HCT116 (cell line): ENCODE measurements around the gene CYGB. TPM values are rescaled to one million over a fixed set of nuclear protein-coding genes. Genes with fewer than 3 reads are reported as not detected.

ENCODE experiments used
- ATAC-seq: fragments of 200-7000 bp; cut with Tn5 transposase; 2 replicates; pipeline ENCODE4 v1.9.1; 2020; ENCODE audit warnings: mild to moderate bottlenecking, moderate library complexity
- BruUV-seq: library from RNA; stranded (reverse); fragments of 400-500 nt; replicated peaks from 2 replicates; lab custom pipeline; 2021; lab: Mats Ljungman, UMichigan
- CTCF ChIA-PET: fragments of 300-600 bp; sonication (Branson Sonifier 250); formaldehyde crosslinking; loops from one replicate; lab custom pipeline; 2021; ENCODE audit warnings: antibody characterized with exemption; lab: Charles Lee
- POLR2A ChIA-PET: fragments of 300-600, 350-600 bp; sonication (Branson Sonifier 250); formaldehyde crosslinking; loops from one replicate; lab custom pipeline; 2021; ENCODE audit warnings: antibody characterized with exemption; lab: Charles Lee
- RAD21 ChIA-PET, 2 experiments: fragments of 300-600 bp; sonication (Branson Sonifier 250); formaldehyde crosslinking; loops; one replicate each; lab custom pipeline; 2023; ENCODE audit warnings: low total read pairs in 2 of 2; ENCODE audit not compliant: uncharacterized antibody in 2 of 2, unreplicated experiment in 2 of 2, low non-redundant PET in 1 of 2; lab: Charles Lee
- DNase-seq: peaks from one replicate; pipeline ENCODE4 v3.0.0-alpha.2; 2010; ENCODE audit warnings: low read depth, low spot score
- H2AFZ ChIP-seq: fragments of 200-600 bp; shearing (Covaris generic), sonication (generic); 2 replicates; pipeline ENCODE4 v1.6.1; 2017; ENCODE audit warnings: low read depth, mixed run types, mixed read lengths, antibody characterized with exemption, low read length; ENCODE audit not compliant: poor library complexity, severe bottlenecking
- H3K27ac ChIP-seq: 2 replicates; pipeline ENCODE4 v1.5.1; 2012; ENCODE audit warnings: low read depth, low read length
- H3K27me3 ChIP-seq: fragments of 200-600 bp; sonication (generic); 2 replicates; pipeline ENCODE4 v1.6.1; 2016; ENCODE audit warnings: mixed run types, low read length, mixed read lengths; ENCODE audit not compliant: insufficient read depth
- H3K36me3 ChIP-seq, 2 experiments: fragments of 200-500 bp in 1 of 2; fragments of 200-600 bp in 1 of 2; sonication (Bioruptor generic) in 1 of 2; sonication (generic) in 1 of 2; 2 replicates each; pipeline versions ENCODE4 v1.5.1 to v1.6.1; 2014 to 2016; ENCODE audit warnings: low read length in 2 of 2, inconsistent platforms in 1 of 2, mixed read lengths in 1 of 2, mixed run types in 1 of 2; ENCODE audit not compliant: insufficient read depth in 2 of 2, control insufficient read depth in 1 of 2
- H3K4me1 ChIP-seq, 2 experiments: fragments of 200-600 bp in 1 of 2; sonication (generic) in 1 of 2; 2 replicates each; pipeline versions ENCODE4 v1.5.1 to v1.6.1; 2012 to 2017; ENCODE audit warnings: low read length in 2 of 2, inconsistent platforms in 1 of 2, mild to moderate bottlenecking in 1 of 2, mixed read lengths in 1 of 2, mixed run types in 1 of 2, moderate library complexity in 1 of 2; ENCODE audit not compliant: insufficient read depth in 2 of 2, control insufficient read depth in 1 of 2
- H3K4me2 ChIP-seq: fragments of 200-600 bp; sonication (generic); 2 replicates; pipeline ENCODE4 v1.6.1; 2017; ENCODE audit warnings: mixed run types, low read length, mixed read lengths
- H3K4me3 ChIP-seq, 2 experiments: fragments of 200-600 bp in 1 of 2; sonication (generic) in 1 of 2; replicated peaks in 1 of 2; 2 replicates each; pipeline ENCODE4 v1.5.1; 2011 to 2016; ENCODE audit warnings: low read length in 2 of 2, control low read depth in 1 of 2, low read depth in 1 of 2, mild to moderate bottlenecking in 1 of 2, mixed read lengths in 1 of 2, mixed run types in 1 of 2
- H3K79me2 ChIP-seq: fragments of 200-600 bp; sonication (generic); 2 replicates; pipeline ENCODE4 v1.6.1; 2017; ENCODE audit warnings: mild to moderate bottlenecking, mixed run types, low read length, moderate library complexity, mixed read lengths; ENCODE audit not compliant: insufficient read depth
- H3K9ac ChIP-seq: fragments of 200-600 bp; sonication (generic); 2 replicates; pipeline ENCODE4 v1.6.1; 2016; ENCODE audit warnings: low read length, mixed read lengths
- H3K9me2 ChIP-seq: fragments of 200-600 bp; sonication (generic), shearing (Covaris generic); 2 replicates; pipeline ENCODE4 v1.6.1; 2017; ENCODE audit warnings: mixed run types, mild to moderate bottlenecking, moderate library complexity; ENCODE audit not compliant: insufficient read depth
- H3K9me3 ChIP-seq, 2 experiments: fragments of 200-500 bp in 1 of 2; fragments of 200-600 bp in 1 of 2; sonication (Bioruptor generic) in 1 of 2; sonication (generic) in 1 of 2; 2 replicates each; pipeline ENCODE4 v1.6.1; 2014 to 2017; ENCODE audit warnings: low read length in 2 of 2, mixed read lengths in 2 of 2, inconsistent platforms in 1 of 2, low read depth in 1 of 2, mild to moderate bottlenecking in 1 of 2, mixed run types in 1 of 2, moderate library complexity in 1 of 2; ENCODE audit not compliant: control insufficient read depth in 1 of 2, insufficient read depth in 1 of 2
- H4K20me1 ChIP-seq: fragments of 200-600 bp; sonication (generic), shearing (Covaris generic); 2 replicates; pipeline ENCODE4 v1.6.1; 2017; ENCODE audit warnings: mixed run types, mild to moderate bottlenecking, moderate library complexity; ENCODE audit not compliant: insufficient read depth
- CBX3 ChIP-seq: IDR thresholded peaks from 2 replicates; pipeline ENCODE4 v1.6.1; 2012; ENCODE audit warnings: low read depth
- CTCF ChIP-seq, 3 experiments: fragments of 200-600 bp in 1 of 3; sonication (generic) in 1 of 3; IDR thresholded peaks in 2 of 3; conservative IDR thresholded peaks in 1 of 3; 2 replicates each; pipeline ENCODE4 v1.5.1; 2012 to 2017; ENCODE audit warnings: low read depth in 2 of 3, low read length in 2 of 3, antibody characterized with exemption in 1 of 3, borderline replicate concordance in 1 of 3, control low read depth in 1 of 3, mild to moderate bottlenecking in 1 of 3, mixed read lengths in 1 of 3, mixed run types in 1 of 3, moderate library complexity in 1 of 3; ENCODE audit not compliant: insufficient read depth in 1 of 3
- EGR1 ChIP-seq: IDR thresholded peaks from 2 replicates; pipeline ENCODE4 v1.6.1; 2012; ENCODE audit warnings: low read depth
- ELF1 ChIP-seq: IDR thresholded peaks from 2 replicates; pipeline ENCODE4 v1.6.1; 2012; ENCODE audit warnings: low read depth, borderline replicate concordance
- EZH2 ChIP-seq: fragments of 200-600 bp; sonication (generic); IDR thresholded peaks from 2 replicates; pipeline ENCODE4 v1.6.1; 2017; ENCODE audit warnings: antibody characterized with exemption, mixed run types
- EZH2phosphoT487 ChIP-seq: fragments of 200-600 bp; IDR thresholded peaks from 2 replicates; pipeline ENCODE4 v1.6.1; 2018; ENCODE audit warnings: antibody characterized with exemption, borderline replicate concordance
- MAX ChIP-seq: IDR thresholded peaks from 2 replicates; pipeline ENCODE4 v1.6.1; 2012
- POLR2AphosphoS5 ChIP-seq: IDR thresholded peaks from 2 replicates; pipeline ENCODE4 v1.6.1; 2011; ENCODE audit warnings: mild to moderate bottlenecking, low read depth, low read length, moderate library complexity
- RAD21 ChIP-seq: IDR thresholded peaks from 2 replicates; pipeline ENCODE4 v1.6.1; 2012; ENCODE audit warnings: low read depth, mild to moderate bottlenecking
- SP1 ChIP-seq: IDR thresholded peaks from 2 replicates; pipeline ENCODE4 v1.6.1; 2012; ENCODE audit warnings: low read depth
- YY1 ChIP-seq: IDR thresholded peaks from 2 replicates; pipeline ENCODE4 v1.6.1; 2011; ENCODE audit warnings: low read length, low read depth, moderate library complexity, mild to moderate bottlenecking; ENCODE audit not compliant: insufficient replicate concordance; ENCODE audit errors: extremely low read depth
- ZFX ChIP-seq: fragments of 450-650 bp; IDR thresholded peaks from 2 replicates; pipeline ENCODE4 v1.6.1; 2017
- ZNF274 ChIP-seq: fragments of 200-500 bp; sonication (Bioruptor generic); IDR thresholded peaks from 2 replicates; pipeline ENCODE4 v1.6.1; 2014; ENCODE audit warnings: mild to moderate bottlenecking, low read depth, low read length, inconsistent platforms
- intact Hi-C: fragments of 100-400 bp; cut with micrococcal nuclease; formaldehyde crosslinking; loops from 2 replicates; pipeline ENCODE4 v1.10.0; 2022
- total RNA-seq: library from RNA; stranded (reverse); gene quantifications from one replicate; pipeline ENCODE4 v1.2.1, GENCODE V29; 2021; ENCODE audit not compliant: unreplicated experiment

Gene CYGB
- total RNA-seq, 1 experiment from 2014 or later: 0.66 TPM

DNA sequence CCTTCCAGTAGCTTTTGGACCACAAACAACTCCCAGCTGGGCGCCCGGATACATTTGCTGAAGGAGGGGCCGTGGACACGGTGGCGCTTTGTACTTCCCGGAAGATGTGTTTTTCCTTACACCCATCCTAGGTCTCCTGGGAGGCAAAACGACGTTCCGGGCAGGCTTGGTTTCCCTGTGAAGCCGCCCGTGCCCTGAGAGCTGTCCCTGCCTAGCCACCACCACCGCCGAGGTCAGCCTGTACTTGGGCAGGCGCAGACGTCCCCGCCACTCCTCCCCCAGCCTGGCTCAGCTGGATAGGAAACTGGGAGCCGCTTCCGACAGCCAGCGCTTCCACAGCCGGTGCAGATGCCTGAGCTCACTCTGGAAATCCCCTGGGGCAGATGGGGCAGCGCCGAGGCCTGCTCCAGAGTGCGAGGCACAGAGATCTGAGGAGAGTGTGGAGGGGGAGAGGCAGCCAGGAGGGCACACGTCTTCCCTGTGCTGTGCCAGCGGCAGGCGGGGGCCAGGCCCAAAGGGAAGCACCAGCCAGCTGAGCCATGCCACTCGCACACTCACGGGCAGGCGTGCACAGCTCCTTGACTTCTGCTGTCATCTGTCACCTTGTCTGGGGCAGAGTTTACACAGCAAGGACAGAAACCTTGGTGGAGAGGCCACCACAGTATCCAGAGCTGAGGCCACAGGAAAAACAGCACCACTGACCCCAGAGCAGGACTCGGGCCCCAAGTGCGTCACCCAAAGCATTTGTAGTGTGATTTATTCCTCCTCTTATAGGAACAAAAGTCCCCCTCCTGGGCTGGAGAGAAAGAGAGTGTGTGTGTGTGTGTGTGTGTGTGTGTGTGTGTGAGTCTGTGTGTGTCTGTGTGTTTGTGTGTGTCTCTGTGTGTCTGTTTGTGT is 39.3 kb downstream of the CYGB start (continued):
- no peak for TF ChIP-seq YY1

DNA sequence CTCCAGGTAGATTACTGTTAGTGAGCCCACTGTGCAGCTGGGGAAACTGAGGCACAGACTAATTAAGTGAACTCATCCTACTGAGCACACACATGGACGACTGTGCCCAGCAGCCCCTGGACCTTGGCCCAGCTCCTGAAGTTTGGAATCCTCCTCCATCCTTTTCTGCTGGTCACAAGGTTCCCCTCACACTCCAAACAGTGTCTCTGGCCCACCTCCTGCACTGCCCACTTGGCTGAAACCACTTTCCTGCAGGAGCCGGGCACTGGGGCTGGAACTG is 39.9 kb downstream of the CYGB start:
- CTCF ChIA-PET: no interaction called here

DNA sequence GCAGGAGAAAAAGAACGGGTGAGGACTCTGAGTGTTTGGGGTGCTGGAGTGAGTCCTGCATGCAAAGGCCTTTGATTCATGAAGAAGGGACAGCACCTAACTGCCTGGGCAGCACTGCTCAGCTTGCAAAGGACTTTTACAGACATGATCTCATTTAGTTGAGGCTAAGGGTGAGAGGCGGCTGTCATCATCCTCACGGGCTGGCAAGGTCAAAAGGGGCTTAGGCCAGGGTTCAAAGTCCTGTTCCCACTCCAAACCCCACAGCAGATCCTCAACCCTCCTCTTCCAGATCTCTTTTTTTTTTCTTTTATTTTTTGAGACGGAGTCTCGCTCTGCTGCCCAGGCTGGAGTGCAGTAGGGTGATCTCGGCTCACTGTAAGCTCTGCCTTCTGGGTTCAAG is 41.0 kb downstream of the CYGB start:
- Histone ChIP-seq H3K27ac (no peak overlapping the region), H3K79me2 (peaks cover 56% of the 10 kb centered on the region), H3K9ac (no peak overlapping the region), H3K9me3 (no peaks in the 10 kb centered on the region), H3K9me2 (no peaks in the 10 kb centered on the region), H3K4me3 (no peak overlapping the region), H4K20me1 (peaks cover 5% of the 10 kb centered on the region; the same call in 1 of the 2 replicates), H3K27me3 (no peaks in the 10 kb centered on the region), H2AFZ (no peak overlapping the region), H3K4me1 (peaks cover 24 to 45% of the 10 kb centered on the region in 2 experiments), H3K36me3 (no peaks in the 10 kb centered on the region; a peak in 1 of 4 replicates), H3K4me2 (no peak overlapping the region)
- no peak for ATAC-seq
- intact Hi-C loops: no loop called here
- no peak for DNase-seq
- ChIA-PET POLR2A (no interaction called here), CTCF (no interaction called here), RAD21 (no interaction called here)
- no TSS peak for BruUV-seq
- TF ChIP-seq RAD21 (no peak), CTCF (IDR thresholded peaks at IDR 0.05 in 2 of 3, conservative IDR thresholded peaks at IDR 0.05 in 1 of 3; ENCODE audit: borderline replicate concordance in 1 of 3, insufficient read depth in 1 of 3, low read depth in 2 of 3, low read length in 2 of 3) (no peak), SP1 (no peak), ELF1 (no peak), EZH2phosphoT487 (no peak), ZNF274 (no peak), ZFX (no peak), POLR2AphosphoS5 (no peak), EZH2 (no peak), EGR1 (no peak), CBX3 (no peak), MAX (no peak)

More for the DNA sequence above, 39.9 kb downstream of the CYGB start:
- Histone ChIP-seq H3K4me3 (no peak overlapping the region), H3K36me3 (no peaks in the 10 kb centered on the region; a peak in 1 of 4 replicates), H4K20me1 (peaks cover 5% of the 10 kb centered on the region; the same call in 1 of the 2 replicates), H2AFZ (no peak overlapping the region), H3K4me2 (no peak overlapping the region), H3K27ac (no peak overlapping the region), H3K9me2 (no peaks in the 10 kb centered on the region), H3K27me3 (no peaks in the 10 kb centered on the region), H3K79me2 (peaks cover 56% of the 10 kb centered on the region), H3K9me3 (no peaks in the 10 kb centered on the region), H3K4me1 (peaks cover 32 to 48% of the 10 kb centered on the region in 2 experiments), H3K9ac (no peak overlapping the region)
- ATAC-seq (no peak), DNase-seq (no peak)
- no TSS peak for BruUV-seq
- TF ChIP-seq SP1 (no peak), MAX (no peak), EGR1 (no peak), POLR2AphosphoS5 (no peak), RAD21 (no peak)
- ChIA-PET POLR2A (no interaction called here), RAD21 (no interaction called here)
- intact Hi-C loops: no loop called here
